GM18861 (cell line): ENCODE results near the gene PPP1R16B.

ENCODE experiments used
- ATAC-seq: cut with Tn5 transposase; IDR thresholded peaks from one replicate; pipeline ENCODE4 v1.9.1; 2021; ENCODE audit not compliant: unreplicated experiment

PPP1R16B gene

GRCh38 chr20:38894091-38894847 is 88.8 kb downstream of the PPP1R16B start:
- no peak for ATAC-seq

GRCh38 chr20:38895098-38895949 is 89.8 kb downstream of the PPP1R16B start:
- ATAC-seq, result no peak

GRCh38 chr20:38896009-38896594 is 90.6 kb downstream of the PPP1R16B start:
- ATAC-seq, result no peak

GRCh38 chr20:38897267-38897666 is 91.8 kb downstream of the PPP1R16B start:
- no peak for ATAC-seq

- ATAC-seq, result no peak
Measured at GRCh38 chr20:38900606-38901005, 95.1 kb downstream of the PPP1R16B start.

GRCh38 chr20:38902601-38903000 is 97.1 kb downstream of the PPP1R16B start:
- no peak for ATAC-seq

- no peak for ATAC-seq
Measured at GRCh38 chr20:38903335-38903734, 97.8 kb downstream of the PPP1R16B start.

GRCh38 chr20:38905375-38905774 is 99.9 kb downstream of the PPP1R16B start:
- ATAC-seq, result no peak

GRCh38 chr20:38907918-38908677 is 102.6 kb downstream of the PPP1R16B start:
- no peak for ATAC-seq

- ATAC-seq, result no peak
Measured at GRCh38 chr20:38915355-38915754, 109.9 kb downstream of the PPP1R16B start.

- ATAC-seq, result no peak
Measured at GRCh38 chr20:38917657-38918056, 112.2 kb downstream of the PPP1R16B start.

- ATAC-seq, result no peak
Measured at GRCh38 chr20:38918172-38918571, 112.7 kb downstream of the PPP1R16B start.

GRCh38 chr20:38919683-38920082 is 114.2 kb downstream of the PPP1R16B start:
- ATAC-seq, result no peak

GRCh38 chr20:38920411-38920810 is 114.9 kb downstream of the PPP1R16B start:
- ATAC-seq, result no peak

- ATAC-seq, result no peak
Measured at GRCh38 chr20:38920851-38921250, 115.4 kb downstream of the PPP1R16B start.

- ATAC-seq, result no peak
Measured at GRCh38 chr20:38924718-38925117, 119.2 kb downstream of the PPP1R16B start.

- peak; percentile 91 for ATAC-seq
Measured at GRCh38 chr20:38926142-38926933, 120.8 kb downstream of the PPP1R16B start, which contains the start of gene FAM83D. Gene FAM83D (plus strand): TSS chr20:38926417. CDS start chr20:38926443, 26 bp downstream.

GRCh38 chr20:38926934-38927616 is 121.6 kb downstream of the PPP1R16B start:
- no peak for ATAC-seq

GRCh38 chr20:38927902-38928578 is 122.5 kb downstream of the PPP1R16B start:
- ATAC-seq, result no peak
